Measurements from ENCODE around the gene GRID1.

GRID1 gene

GRCh38 chr10:85618841-85619240 lies 747.8 kb downstream of the GRID1 start:
- H3K36me3 ChIP-seq (ENCODE audit: control insufficient read depth in 2 of 2, insufficient read depth in 1 of 2, low read length in 2 of 2) = no peaks in the 10 kb centered on the region
- CTCF ChIA-PET = no interaction called here
- H3K4me3 ChIP-seq (ENCODE audit: low read depth, low read length) = no peak overlapping the region
- POLR2A ChIA-PET = no interaction called here
- no peak overlapping the region for H3K27ac ChIP-seq (ENCODE audit: extremely low read depth, low read depth, low read length)
- no peaks in the 10 kb centered on the region for H3K9me3 ChIP-seq (ENCODE audit: control insufficient read depth, insufficient read depth, low read depth, low read length)
- H3K4me1 ChIP-seq (ENCODE audit: control insufficient read depth, insufficient read depth, low read length) = no peaks in the 10 kb centered on the region
- TF ChIP-seq SCRT2 (tag by site-specific recombination; IDR thresholded peaks at IDR 0.05) (no peak), ZNF837 (tag by site-specific recombination; IDR thresholded peaks at IDR 0.05) (no peak), REST (tag by site-specific recombination; IDR thresholded peaks at IDR 0.05) (no peak), ZFHX2 (tag by site-specific recombination; conservative IDR thresholded peaks at IDR 0.05) (no peak), SP2 (tag by site-specific recombination; IDR thresholded peaks at IDR 0.05) (no peak), ZNF530 (tag by site-specific recombination; IDR thresholded peaks at IDR 0.05; ENCODE audit: low read depth) (no peak), SALL2 (tag by site-specific recombination; IDR thresholded peaks at IDR 0.05; ENCODE audit: borderline replicate concordance) (no peak), ZNF792 (tag by site-specific recombination; IDR thresholded peaks at IDR 0.05) (no peak), ZNF280D (tag by site-specific recombination; IDR thresholded peaks at IDR 0.05) (no peak), ZNF600 (tag by site-specific recombination; IDR thresholded peaks at IDR 0.05) (no peak), SETDB1 (IDR thresholded peaks at IDR 0.05; ENCODE audit: insufficient read length, low read length) (no peak), ZNF341 (tag by site-specific recombination; IDR thresholded peaks at IDR 0.05; ENCODE audit: low read depth) (no peak), ZNF155 (tag by site-specific recombination; IDR thresholded peaks at IDR 0.05) (no peak), ZNF398 (tag by site-specific recombination; IDR thresholded peaks at IDR 0.05) (no peak), ZNF324 (tag by site-specific recombination; IDR thresholded peaks at IDR 0.05) (no peak), ZNF830 (tag by site-specific recombination; IDR thresholded peaks at IDR 0.05; ENCODE audit: low read depth) (no peak)

- ChIA-PET POLR2A (no interaction called here), CTCF (no interaction called here)
- H3K4me1 ChIP-seq (ENCODE audit: control insufficient read depth, insufficient read depth, low read length) = no peaks in the 10 kb centered on the region
- TF ChIP-seq ZEB2 (tag by site-specific recombination; IDR thresholded peaks at IDR 0.05) (no peak), ZBTB48 (tag by site-specific recombination; IDR thresholded peaks at IDR 0.05) (no peak), ZNF585B (tag by site-specific recombination; IDR thresholded peaks at IDR 0.05) (no peak), ZNF10 (tag by site-specific recombination; IDR thresholded peaks at IDR 0.05) (no peak), GLIS2 (tag by site-specific recombination; IDR thresholded peaks at IDR 0.05) (no peak)
- no peak overlapping the region for H3K27ac ChIP-seq (ENCODE audit: extremely low read depth, low read depth, low read length)
- no peaks in the 10 kb centered on the region for H3K9me3 ChIP-seq (ENCODE audit: control insufficient read depth, insufficient read depth, low read depth, low read length)
- H3K4me3 ChIP-seq (ENCODE audit: low read depth, low read length) = no peak overlapping the region
- H3K36me3 ChIP-seq (ENCODE audit: control insufficient read depth in 2 of 2, insufficient read depth in 1 of 2, low read length in 2 of 2) = no peaks in the 10 kb centered on the region
These were observed 748.6 kb downstream of the GRID1 start for GRCh38 chr10:85617751-85618546.
